Subcutaneous adipose tissue (tissue), 4 donors: ENCODE data around the gene GPX1. TPM values are rescaled to one million over a fixed set of nuclear protein-coding genes. Genes with fewer than 3 reads are reported as not detected.

Experiments used
- total RNA-seq, 4 donors: library from RNA; depleted of rRNA; stranded (reverse); fragments of >200 nt; gene quantifications; one replicate each; pipeline ENCODE4 v1.1.0, GENCODE V29; 2016
- TF ChIP-seq, protein P1 (sequence below): fragments of 450-650 bp; IDR thresholded peaks from one replicate; pipeline ENCODE4 v1.5.1; 2016; ENCODE audit warnings: low read depth, mild to moderate bottlenecking, control low read depth, antibody characterized with exemption, moderate library complexity

The GPX1 gene
- total RNA-seq, 4 donors from 2014 or later, result 386 to 887 (median 696) TPM

DNA sequence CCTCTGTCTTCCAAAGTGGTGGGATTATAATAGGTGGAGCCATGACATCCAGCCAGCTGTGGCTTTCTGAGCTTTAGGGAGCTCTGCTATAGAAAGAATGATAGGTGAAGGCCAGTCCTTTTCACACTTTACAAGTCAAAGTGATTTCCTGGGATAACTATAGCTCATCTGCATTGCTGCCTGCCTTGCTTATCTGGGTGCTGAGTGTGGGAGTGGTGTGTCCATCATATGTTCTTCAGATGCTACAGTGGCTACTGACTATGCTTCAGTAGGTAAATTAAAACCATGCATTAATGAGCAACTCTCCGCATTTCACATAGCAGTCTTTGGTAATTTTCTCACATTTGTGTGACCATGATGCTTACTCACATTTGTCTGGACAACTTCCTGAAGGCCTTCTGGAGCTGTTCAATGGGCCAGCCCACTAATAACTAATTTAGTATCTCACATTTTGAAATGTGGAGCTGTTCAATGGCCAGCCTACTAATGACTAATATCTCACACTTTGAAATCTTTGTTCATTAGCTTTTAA, 30.2 kb upstream of the GPX1 start:
- TF ChIP-seq, protein P1, sequence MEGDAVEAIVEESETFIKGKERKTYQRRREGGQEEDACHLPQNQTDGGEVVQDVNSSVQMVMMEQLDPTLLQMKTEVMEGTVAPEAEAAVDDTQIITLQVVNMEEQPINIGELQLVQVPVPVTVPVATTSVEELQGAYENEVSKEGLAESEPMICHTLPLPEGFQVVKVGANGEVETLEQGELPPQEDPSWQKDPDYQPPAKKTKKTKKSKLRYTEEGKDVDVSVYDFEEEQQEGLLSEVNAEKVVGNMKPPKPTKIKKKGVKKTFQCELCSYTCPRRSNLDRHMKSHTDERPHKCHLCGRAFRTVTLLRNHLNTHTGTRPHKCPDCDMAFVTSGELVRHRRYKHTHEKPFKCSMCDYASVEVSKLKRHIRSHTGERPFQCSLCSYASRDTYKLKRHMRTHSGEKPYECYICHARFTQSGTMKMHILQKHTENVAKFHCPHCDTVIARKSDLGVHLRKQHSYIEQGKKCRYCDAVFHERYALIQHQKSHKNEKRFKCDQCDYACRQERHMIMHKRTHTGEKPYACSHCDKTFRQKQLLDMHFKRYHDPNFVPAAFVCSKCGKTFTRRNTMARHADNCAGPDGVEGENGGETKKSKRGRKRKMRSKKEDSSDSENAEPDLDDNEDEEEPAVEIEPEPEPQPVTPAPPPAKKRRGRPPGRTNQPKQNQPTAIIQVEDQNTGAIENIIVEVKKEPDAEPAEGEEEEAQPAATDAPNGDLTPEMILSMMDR, result no peak

DNA sequence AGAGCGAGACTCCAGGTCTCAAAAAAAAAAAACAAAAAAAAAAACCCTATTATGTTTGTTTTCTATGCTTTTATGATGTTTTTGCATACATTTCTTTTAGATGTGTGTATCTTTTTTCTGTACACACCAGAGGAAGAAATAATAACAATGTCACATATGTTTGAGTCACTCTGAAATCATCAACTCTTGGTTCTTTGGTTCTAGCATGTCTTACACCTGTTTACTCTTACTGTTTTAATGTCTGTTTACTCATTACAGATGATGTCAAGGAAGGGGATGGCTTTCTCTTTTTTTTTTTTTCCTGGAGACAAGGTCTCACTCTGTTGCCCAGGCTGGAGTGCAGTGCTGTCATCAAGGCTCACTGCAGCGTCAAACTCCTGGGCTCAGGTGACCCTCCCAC, 29.6 kb upstream of the GPX1 start:
- TF ChIP-seq, protein P1, result no peak

DNA sequence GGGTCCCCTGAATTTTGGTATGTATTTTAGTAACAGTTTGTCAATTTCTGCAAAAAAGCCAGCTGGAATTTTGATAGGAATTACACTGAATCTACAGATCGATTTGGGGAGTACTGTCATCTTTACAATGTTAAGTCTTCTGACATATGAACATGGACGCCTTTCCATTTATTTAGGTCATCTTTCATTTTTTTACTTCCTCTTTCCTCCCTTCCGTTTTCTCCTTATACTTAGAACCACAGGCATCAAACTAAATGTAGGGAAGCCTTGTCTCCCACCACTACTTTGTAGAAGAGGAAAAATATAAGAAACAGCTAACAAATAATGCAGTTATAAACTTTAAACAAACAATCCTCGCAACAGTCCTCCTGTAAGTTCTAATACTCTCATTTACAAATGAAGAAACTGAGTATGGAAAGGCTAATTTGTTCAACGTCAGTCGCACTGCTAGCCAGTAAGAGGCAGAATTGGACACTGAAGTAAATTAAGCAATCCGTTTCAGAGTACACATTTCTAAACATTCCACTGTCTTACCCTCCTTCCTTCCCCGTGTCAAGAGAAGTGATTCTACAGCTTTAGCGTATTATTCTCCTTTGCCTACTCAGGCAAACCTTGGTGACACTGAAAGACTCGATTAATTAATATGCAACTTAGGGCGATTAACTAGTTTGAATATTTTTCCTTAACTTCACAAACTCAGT, 28.1 kb upstream of the GPX1 start:
- TF ChIP-seq, protein P1, result no peak

DNA sequence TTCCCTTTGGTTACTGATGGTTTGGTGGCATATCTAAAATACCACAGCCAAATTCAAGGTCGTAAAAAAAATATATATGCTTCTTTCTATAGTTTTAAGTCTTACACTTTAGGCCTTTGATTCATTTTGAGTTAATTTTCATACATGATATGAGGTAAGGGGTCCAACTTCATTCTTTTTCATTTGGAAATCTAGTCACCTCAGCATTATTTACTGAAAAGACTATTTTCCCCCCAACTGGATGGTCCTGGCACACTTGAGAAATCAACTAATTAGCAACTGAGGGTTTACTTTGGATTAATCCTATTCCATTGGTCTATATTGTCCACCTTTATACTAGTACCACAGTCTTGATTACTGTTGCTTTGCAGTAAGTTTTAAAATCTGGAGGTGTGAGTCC, 27.5 kb upstream of the GPX1 start:
- TF ChIP-seq, protein P1, result no peak

DNA sequence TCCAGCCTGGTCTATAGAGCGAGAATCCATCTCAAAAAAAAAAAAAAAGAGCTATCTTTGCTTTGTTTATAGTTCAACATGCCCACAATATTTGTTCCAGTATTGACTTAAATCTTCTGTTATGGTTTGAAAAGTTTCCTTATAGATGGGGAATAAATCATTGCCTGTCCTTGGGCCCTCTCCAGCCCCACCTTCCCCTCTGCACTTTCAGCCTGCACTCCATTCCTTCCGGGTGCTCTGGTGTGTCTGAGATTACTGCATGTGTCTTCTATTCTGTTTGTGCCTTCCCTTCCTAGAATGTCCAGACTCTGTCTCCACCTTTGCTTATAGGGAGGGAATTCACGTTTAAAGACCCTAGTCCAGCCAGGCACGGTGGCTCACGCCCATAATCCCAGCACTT, 25.2 kb upstream of the GPX1 start:
- TF ChIP-seq, protein P1, result no peak

DNA sequence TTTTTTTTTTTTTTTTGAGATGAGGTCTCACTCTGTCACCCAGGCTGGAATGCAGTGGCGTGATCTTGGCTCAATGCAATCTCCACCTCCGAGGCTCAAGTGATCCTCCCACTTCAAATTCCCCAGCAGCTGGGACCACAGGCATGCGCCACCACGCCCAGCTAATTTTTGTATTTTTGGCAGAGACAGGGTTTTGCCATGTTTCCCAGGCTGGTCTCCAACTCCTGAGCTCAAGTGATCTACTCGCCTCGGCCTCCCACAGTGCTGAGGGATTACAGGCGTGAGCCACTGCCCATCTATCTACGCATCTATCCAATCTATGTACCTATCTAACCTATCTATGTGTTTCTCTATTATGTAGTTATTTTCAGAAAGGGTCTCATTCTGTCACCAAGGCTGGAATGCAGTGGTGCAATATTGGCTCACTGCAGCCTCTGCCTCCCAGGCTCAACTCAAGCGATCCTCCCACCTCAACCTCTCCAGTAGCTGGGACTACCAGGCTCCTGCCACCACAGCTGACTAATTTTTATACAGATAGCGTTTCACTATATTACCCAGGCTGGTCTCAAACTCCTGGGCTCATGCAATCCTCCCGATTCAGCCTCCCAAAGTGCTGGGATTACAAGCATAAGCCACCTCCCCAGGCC, 20.2 kb upstream of the GPX1 start:
- TF ChIP-seq, protein P1, result no peak

DNA sequence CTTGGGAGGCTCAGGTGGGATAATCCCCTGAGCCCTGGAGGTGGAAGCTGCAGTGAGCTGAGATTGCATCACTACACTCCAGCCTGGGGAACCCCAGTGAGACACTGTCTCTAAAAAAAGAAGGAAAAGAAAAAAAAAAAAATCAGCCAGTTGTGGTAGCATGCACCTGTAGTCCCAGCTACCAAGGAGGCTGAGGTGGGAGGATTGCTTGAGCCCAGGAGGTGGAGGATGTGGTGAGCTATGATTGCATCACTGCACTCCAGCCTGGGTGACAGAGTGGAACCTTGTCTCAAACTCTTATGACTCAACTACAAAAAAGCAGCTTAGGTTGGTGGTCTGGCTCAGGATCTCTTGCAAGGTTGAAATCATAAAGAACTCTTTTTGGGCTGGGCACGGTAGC, 19.3 kb upstream of the GPX1 start:
- TF ChIP-seq, protein P1, result no peak
